SK-N-SH (cell line): ENCODE results near the gene NUP160.

Experiments
- CTCF ChIP-seq: fragments of 200-600 bp; sonication (generic); IDR thresholded peaks from 2 replicates; pipeline ENCODE4 v1.6.1; 2017; ENCODE audit warnings: antibody characterized with exemption, mild to moderate bottlenecking, moderate library complexity
- EP300 ChIP-seq, 2 experiments: IDR thresholded peaks; 2 replicates each; pipeline versions ENCODE4 v1.4.0 to v1.6.1; 2012; ENCODE audit warnings: borderline replicate concordance in 1 of 2, low read depth in 1 of 2, low read length in 1 of 2
- JUND ChIP-seq: IDR thresholded peaks from 2 replicates; pipeline ENCODE4 v1.4.0; 2012
- RFX5 ChIP-seq: IDR thresholded peaks from 2 replicates; pipeline ENCODE4 v1.6.1; 2012; ENCODE audit warnings: mild to moderate bottlenecking, improper control_type of control experiment, low read length

- no peak for TF ChIP-seq CTCF
- TF ChIP-seq EP300 (IDR thresholded peaks at IDR 0.05; ENCODE audit: borderline replicate concordance in 1 of 2, low read depth in 1 of 2, low read length in 1 of 2): no peak
- TF ChIP-seq JUND: no peak
- TF ChIP-seq RFX5: no peak
Observed at GRCh38 chr11:47850337-47850736, 2.2 kb upstream of the NUP160 start.
